ENCODE data around the gene TXLNA. TPM values are rescaled to one million over a fixed set of nuclear protein-coding genes. Genes with fewer than 3 reads are reported as not detected.
A peak's percentile ranks its signal among the peaks of the same experiment; 100 is the strongest.

TXLNA gene
- total RNA-seq, 1 donor from 2014 or later, result 37.2 TPM

DNA sequence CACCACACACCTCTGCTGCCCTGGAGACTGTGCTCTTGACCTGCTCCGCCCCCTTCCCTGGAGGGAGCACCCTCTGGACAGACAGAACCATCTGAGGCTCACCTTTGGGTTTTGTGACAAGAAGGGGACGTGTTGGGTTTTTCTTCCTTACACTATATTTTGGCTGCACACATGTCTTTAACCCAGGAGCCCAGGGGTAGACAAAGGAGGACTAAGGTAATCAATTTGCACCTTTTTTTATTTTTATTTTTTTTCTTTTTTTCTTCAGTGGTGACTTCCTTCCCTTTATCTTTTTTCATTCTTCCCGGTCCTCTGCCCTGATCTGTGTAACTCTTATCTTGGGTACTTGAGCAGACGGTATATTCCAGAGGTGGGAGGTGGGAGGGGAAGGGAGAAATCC lies 8.5 kb upstream of the TXLNA start:
- TF ChIP-seq EZH2phosphoT487 (IDR thresholded peaks at IDR 0.05), result no peak
- no peak for TF ChIP-seq EZH2 (IDR thresholded peaks at IDR 0.05)
- TF ChIP-seq, protein P1, sequence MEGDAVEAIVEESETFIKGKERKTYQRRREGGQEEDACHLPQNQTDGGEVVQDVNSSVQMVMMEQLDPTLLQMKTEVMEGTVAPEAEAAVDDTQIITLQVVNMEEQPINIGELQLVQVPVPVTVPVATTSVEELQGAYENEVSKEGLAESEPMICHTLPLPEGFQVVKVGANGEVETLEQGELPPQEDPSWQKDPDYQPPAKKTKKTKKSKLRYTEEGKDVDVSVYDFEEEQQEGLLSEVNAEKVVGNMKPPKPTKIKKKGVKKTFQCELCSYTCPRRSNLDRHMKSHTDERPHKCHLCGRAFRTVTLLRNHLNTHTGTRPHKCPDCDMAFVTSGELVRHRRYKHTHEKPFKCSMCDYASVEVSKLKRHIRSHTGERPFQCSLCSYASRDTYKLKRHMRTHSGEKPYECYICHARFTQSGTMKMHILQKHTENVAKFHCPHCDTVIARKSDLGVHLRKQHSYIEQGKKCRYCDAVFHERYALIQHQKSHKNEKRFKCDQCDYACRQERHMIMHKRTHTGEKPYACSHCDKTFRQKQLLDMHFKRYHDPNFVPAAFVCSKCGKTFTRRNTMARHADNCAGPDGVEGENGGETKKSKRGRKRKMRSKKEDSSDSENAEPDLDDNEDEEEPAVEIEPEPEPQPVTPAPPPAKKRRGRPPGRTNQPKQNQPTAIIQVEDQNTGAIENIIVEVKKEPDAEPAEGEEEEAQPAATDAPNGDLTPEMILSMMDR (IDR thresholded peaks at IDR 0.05), result no peak
- Histone ChIP-seq H3K27me3 (no peaks in the 10 kb centered on the region), H3K27ac (no peak overlapping the region), H3F3A (ENCODE audit: low read depth) (peaks cover 1% of the 10 kb centered on the region), H3K79me2 (ENCODE audit: low read depth) (no peaks in the 10 kb centered on the region), H3K4me2 (no peak overlapping the region), H3K9ac (no peak overlapping the region), H3K36me3 (peaks cover 9% of the 10 kb centered on the region), H3K9me3 (ENCODE audit: low read depth) (no peaks in the 10 kb centered on the region), H3K4me3 (no peak overlapping the region), H3K4me1 (no peaks in the 10 kb centered on the region), H4K20me1 (ENCODE audit: low read depth) (no peaks in the 10 kb centered on the region), H2AFZ (replicated peaks) (no peak overlapping the region)
- Mint-ChIP-seq H3K4me3 (no peak overlapping the region), H3K4me1 (no peaks in the 10 kb centered on the region), H3K27me3 (ENCODE audit: insufficient read depth, low read depth) (peaks cover 2% of the 10 kb centered on the region), H3K36me3 (peaks cover 31% of the 10 kb centered on the region), H3K27ac (no peak overlapping the region), H3K9me3 (no peaks in the 10 kb centered on the region)
- DNase-seq (ENCODE audit: low spot score), result no peak

DNA sequence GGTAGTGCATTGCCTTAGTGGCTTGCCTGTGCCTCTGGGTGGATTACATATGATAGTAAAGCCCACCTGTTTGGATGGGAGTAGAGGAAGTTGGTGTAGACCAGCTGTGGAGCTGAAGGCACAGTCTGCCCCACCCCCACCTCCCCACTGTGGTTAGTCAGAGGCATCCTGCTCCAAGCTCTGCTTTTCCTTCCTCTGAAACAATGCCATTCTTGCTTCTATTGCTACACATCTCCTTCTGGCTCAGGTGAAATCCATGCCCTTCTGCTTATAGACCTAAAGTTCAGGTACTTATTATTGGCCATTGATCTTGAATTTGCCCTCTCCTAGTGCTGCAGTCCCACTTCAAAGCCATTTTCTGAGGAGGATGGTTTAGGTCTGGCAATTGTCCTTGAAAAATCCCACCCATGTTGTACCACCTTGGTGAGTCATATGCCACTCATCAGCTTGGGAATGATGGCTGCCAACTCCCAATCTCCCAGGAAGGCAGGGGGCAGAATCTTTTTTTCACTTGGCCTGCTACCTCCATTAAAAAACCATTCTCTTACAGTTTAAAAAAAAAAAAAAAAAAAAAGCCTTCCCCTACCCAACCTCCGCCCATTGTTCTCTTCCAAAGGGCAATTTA lies 6.7 kb upstream of the TXLNA start:
- H3K27ac Mint-ChIP-seq, result no peak overlapping the region
- no peaks in the 10 kb centered on the region for H3K4me1 Mint-ChIP-seq
- H3K9ac ChIP-seq, result no peak overlapping the region
- no peaks in the 10 kb centered on the region for H3K27me3 ChIP-seq
- H3K9me3 Mint-ChIP-seq, result no peaks in the 10 kb centered on the region
- H3K27me3 Mint-ChIP-seq (ENCODE audit: insufficient read depth, low read depth), result peaks cover 2% of the 10 kb centered on the region
- peaks cover 9% of the 10 kb centered on the region for H3K36me3 ChIP-seq
- peaks cover 10% of the 10 kb centered on the region for H3F3A ChIP-seq (ENCODE audit: low read depth)
- no peaks in the 10 kb centered on the region for H3K79me2 ChIP-seq (ENCODE audit: low read depth)
- no peaks in the 10 kb centered on the region for H3K4me1 ChIP-seq
- peaks cover 26% of the 10 kb centered on the region for H3K36me3 Mint-ChIP-seq
- no peak for DNase-seq (ENCODE audit: low spot score)
- H3K4me2 ChIP-seq, result no peak overlapping the region
- no peaks in the 10 kb centered on the region for H3K9me3 ChIP-seq (ENCODE audit: low read depth)
- H2AFZ ChIP-seq (replicated peaks), result no peak overlapping the region
- no peak overlapping the region for H3K4me3 ChIP-seq
- no peaks in the 10 kb centered on the region for H4K20me1 ChIP-seq (ENCODE audit: low read depth)
- no peak overlapping the region for H3K27ac ChIP-seq
- H3K4me3 Mint-ChIP-seq, result no peak overlapping the region
- TF ChIP-seq, protein P1 (IDR thresholded peaks at IDR 0.05), result no peak
- no peak for TF ChIP-seq EZH2phosphoT487 (IDR thresholded peaks at IDR 0.05)
- no peak for TF ChIP-seq EZH2 (IDR thresholded peaks at IDR 0.05)

GRCh38 chr1:32178380-32179192 lies 889 bp upstream of the TXLNA start:
- Histone ChIP-seq H3K27ac (no peak overlapping the region), H3K4me1 (peaks cover 16% of the 10 kb centered on the region), H4K20me1 (ENCODE audit: low read depth) (peaks cover 24% of the 10 kb centered on the region), H3K9ac (no peak overlapping the region), H3K4me3 (peak overlapping the region; percentile 70), H3K4me2 (peak overlapping the region; percentile 99), H3K79me2 (ENCODE audit: low read depth) (peaks cover 36% of the 10 kb centered on the region), H3K9me3 (ENCODE audit: low read depth) (no peaks in the 10 kb centered on the region), H3K36me3 (no peaks in the 10 kb centered on the region), H3K27me3 (no peaks in the 10 kb centered on the region), H3F3A (ENCODE audit: low read depth) (peaks cover 38% of the 10 kb centered on the region), H2AFZ (replicated peaks) (peak overlapping the region; percentile 92)
- no peak for DNase-seq (ENCODE audit: low spot score)
- Mint-ChIP-seq H3K36me3 (peaks cover 14% of the 10 kb centered on the region), H3K9me3 (no peaks in the 10 kb centered on the region), H3K4me3 (peak overlapping the region; percentile 90), H3K27me3 (ENCODE audit: insufficient read depth, low read depth) (peaks cover 4% of the 10 kb centered on the region), H3K4me1 (peaks cover 21% of the 10 kb centered on the region), H3K27ac (peak overlapping the region; percentile 88)
- no peak for TF ChIP-seq EZH2phosphoT487 (IDR thresholded peaks at IDR 0.05)
- TF ChIP-seq, protein P1 (IDR thresholded peaks at IDR 0.05), result no peak
- no peak for TF ChIP-seq EZH2 (IDR thresholded peaks at IDR 0.05)
